ENCODE data around the gene CLMP.

CLMP gene

DNA sequence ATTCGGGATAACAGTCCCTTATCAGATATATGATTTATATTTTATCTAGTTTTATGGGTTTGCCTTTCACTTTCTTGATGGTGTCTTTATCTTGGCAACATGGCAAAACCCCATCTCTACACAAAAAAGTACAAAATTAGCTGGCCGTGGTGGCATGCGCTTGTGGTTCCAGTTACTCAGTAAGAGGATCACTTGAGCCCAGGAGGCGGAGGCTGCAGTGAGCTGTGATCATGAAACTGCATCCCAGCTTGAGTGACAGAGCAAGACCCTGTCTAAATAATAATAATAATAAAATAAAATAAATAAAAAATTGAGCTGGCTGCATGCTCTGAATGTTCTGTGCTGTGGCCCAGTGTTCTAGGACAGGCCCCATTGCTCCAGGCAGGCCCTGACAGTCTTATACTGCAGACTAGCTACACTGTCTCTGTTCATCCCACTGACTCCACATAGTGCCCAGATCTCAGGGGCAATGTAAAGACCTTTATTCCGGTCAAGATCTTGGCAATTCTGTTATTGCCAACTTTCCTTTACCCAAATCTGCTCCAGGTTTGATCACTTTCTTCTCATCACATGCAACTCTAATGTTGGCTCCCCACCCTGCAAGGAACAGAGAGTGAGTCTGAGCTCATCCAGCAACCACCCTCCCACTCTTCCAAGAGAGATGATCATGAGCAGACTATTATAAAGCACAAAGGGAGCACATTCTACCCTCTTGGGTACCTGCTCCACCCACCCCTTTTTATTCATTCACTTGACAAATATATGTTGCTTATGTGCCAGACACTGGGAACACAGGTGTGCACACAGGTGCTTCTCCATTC is 141.9 kb downstream of the CLMP start:
- no peak for DNase-seq

DNA sequence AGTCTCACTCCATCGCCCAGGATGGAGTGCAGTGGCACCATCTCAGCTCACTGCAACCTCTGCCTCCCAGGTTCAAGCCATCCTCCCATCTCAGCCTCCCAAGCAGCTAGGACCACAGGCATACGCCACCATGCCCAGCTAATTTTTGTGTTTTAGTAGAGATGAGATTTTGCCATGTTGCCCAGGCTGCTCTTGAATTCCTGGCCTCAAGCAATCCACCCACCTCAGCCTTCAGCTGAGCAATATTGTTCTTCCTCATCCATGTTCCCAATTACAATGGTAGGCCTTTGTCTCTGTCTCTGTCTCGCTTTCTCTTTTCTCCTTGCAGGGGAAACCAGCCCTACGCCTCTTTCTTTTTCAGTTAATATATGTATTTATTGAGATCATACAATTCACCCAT is 143.4 kb downstream of the CLMP start:
- DNase-seq: no peak

DNA sequence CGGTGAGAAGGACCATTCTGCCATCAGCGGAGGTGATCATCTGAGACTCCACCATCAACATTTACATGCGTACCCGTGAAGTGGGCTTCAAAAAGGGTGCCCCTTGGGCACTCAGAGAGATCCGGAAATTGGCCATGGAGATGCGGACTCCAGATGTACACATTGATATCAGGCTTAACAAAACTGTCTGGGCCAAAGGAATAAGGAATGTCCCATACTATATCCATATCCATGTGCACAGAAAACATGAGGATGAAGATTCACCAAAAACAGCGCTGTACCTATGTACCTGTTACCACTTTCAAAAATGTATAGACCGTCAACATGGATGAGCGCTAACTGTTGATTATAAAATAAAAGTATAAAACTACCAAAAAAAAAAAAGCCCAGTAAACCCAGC is 143.9 kb downstream of the CLMP start:
- no peak for DNase-seq

DNA sequence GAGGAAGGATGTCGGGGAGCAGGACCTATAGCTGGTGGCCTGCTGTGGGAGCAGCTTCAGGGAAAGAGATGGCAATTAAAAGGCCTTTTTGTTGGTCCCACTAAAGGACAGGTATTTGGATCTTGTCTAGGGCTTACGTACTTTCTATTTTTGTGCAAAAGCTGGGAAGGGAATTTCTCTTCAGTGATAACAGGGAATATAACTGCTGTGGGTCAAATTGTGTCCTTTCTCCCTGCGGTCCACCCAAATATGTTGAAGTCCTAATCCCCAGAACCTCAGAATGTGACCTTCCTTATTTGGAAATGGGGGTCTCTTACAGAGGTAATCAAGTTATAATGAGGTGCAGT is 147.1 kb downstream of the CLMP start:
- DNase-seq: no peak

DNA sequence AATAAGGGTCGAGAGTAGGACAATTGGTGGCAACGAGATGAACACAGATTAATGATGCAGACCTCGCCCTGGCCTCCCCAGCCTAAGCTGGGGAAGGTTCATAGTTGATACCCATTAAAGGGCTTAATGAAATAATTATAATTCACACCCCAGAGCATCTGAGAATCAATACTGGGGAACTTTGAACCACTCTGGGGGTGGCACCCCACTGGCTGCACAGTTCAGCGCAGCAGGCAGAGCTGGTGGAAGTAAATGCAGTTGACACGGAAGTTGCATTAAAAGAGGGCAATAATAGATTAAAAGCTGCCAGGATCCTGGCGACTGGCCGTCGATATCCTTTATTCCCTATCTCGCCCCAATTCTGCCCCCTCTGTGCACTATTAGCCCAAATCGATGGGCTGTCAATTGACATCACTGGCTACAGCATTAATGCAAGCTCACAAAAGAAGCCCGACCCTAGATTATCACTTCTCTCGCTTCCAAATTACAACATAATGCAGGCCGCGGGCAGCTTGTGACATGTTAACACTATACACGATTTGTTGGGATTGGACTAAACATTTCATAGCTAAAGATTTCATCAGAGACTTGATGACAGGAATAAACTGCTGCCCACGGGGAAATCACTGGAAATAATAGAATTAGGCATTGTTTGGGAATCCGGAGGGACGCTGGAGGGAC is 147.6 kb downstream of the CLMP start:
- no peak for DNase-seq

DNA sequence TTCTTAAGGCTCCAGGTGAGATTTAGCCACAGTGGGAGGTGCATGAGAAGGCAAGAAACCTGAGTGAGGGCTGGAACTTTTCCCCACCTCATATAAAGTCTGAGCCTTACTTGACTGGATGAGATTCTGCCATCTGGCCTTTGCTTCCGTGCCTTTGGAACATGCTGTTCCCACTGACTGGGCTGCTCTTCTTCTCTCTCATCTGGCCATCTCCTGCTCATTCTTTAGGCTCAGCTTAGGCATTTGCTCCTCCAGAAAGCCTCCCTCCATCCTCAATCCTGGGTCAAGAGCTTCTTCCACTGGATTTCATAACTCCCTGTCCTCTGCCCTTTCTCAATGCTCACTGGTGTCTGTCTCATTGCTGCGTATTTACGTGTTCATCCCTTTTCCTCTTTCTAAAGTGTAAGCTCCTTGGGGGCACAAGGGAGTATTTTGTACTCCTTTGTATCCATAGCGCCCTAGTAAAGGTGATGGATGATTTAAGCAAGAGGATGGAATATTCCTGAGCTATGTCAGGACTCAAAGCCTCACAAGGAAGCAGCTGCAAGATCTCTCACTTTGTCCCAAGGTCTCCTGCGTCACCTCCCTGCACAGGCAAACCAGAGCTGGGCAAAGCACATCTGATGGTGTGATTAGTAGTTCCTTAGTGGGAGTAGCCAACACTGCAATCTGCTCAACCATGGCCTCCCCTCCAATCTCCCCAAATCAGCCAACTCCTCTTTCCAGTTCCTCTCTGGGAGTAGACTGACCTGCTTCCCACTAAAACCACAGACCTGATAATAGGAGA is 148.4 kb downstream of the CLMP start:
- DNase-seq: peak in 1 of 2 experiments; percentile 39

DNA sequence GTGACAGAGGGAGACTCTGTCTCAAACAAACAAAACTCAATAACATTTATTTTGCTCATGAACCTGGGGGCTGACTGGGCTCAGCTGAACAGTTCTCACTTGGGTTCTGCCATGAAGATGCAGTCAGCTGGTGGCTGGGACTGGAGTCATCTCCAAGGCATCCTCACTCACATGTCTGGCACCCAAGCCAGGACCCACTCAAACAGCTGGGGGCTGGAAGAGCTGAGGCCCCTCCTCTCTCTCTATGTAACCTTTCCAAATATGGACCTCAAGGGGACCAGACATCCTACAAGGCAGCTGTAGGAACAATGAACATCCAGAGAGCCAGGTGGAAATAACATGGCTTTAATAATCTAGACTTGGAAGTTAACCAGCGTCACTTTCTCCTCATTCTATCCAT is 149.9 kb downstream of the CLMP start:
- DNase-seq: no peak

DNA sequence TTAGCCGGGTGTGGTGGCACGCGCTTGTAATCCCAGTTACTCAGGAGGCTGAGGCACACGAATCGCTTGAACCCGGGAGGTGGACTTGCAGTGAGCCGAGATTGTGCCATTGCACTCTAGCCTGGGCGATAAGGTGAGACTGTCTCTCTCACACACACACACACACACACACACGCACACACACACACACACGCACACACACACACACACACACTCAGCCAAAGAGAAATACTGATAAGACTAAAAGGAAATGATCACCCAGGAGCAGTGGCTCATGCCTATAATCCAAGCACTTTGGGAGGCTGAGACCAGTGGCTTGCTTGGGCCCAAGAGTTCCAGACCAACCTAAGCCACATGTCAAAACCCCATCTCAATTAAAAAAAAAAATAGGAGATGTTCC is 153.9 kb downstream of the CLMP start:
- no peak for DNase-seq

DNA sequence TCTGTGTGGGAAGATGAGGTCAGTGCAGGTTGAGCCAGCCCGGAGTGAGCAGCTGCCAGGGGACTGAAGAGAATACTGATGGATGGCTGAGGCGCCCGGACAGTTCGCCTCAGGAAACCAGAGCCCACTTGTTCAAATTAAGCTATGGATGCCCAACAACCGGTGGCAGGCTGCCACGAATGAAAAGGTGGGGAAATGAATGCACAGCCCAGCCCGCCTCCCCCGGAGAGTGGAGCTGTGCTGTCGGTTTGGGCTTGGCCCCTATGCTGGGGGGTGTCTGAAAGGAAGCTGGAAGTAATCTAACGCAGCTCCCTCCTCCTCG is 155.0 kb downstream of the CLMP start:
- no peak for DNase-seq

DNA sequence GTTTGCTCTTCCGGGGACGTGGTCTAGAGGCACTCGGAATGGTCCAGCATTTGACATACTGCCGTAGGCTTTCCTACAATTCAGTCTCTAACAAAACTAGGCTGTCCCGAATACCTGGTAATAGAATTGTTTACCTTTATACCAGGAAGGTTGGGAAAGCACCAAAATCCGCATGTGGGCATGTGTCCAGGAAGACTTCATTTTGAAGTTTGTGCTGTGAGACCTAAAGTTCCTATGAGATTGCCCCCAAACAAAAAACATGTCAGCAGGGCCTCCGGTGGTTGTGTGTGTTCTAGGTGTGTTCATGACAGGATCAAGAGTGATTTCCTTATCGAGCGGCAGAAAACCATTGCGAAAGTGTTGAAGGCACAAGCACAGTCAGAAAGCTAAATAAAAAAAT is 159.2 kb downstream of the CLMP start:
- no peak for DNase-seq

DNA sequence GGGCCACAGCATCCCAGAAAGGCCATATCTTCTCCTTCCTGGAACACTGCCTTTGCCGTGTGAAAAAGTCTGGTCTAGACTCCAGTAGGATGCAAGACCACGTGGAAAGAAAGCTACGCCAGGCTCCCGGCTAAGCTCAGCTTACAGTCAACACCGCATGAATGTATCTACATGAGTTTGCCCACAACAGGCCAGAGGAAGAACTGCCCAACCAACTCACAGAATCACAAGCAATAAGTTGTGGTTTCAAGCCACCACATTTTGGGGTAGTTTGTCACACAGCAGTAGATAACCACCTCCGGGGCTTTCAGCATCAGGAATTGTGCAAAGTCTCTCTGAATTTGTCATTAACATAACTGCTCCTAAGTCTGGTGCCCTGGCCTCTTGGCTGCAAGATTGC is 160.5 kb downstream of the CLMP start:
- no peak for DNase-seq

DNA sequence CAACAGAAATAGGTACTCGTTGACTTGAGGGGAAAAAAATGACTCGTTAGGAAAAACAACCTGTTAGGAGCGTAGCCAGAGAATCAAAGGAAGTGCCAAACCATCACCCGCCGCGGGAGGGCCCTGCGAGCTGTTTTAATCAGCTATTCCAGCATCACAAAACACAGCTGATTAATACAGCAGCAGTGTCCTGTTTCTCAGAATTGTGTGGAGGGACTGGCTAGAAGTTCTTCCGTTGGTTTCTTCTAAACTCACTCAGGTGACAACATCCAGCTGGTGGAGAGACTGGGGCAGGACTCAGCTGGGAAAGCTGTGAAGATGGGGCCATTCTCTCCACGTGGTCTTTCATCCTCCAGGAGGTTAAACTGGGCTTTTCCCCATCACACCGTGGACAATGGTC is 161.2 kb downstream of the CLMP start:
- DNase-seq: peak in 1 of 2 experiments; percentile 8

DNA sequence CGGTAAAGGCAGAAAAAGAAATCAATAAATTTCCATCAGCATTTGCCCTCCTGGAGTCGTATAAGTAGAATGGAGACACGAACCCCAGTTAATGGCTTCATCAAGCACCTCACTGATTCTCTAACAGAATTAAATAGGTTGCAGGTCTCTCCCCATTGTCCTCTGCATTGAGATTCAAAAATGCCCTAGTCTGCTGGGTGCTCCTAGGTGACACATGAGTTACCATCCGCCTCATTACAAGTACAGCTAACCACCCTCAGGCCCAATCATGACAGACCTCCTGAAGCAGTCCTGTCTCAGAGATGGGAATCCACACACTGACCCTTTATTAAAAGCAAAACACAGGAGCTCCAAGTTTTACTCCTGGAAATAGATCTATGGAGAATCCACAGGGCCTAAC is 164.5 kb downstream of the CLMP start:
- DNase-seq: no peak

DNA sequence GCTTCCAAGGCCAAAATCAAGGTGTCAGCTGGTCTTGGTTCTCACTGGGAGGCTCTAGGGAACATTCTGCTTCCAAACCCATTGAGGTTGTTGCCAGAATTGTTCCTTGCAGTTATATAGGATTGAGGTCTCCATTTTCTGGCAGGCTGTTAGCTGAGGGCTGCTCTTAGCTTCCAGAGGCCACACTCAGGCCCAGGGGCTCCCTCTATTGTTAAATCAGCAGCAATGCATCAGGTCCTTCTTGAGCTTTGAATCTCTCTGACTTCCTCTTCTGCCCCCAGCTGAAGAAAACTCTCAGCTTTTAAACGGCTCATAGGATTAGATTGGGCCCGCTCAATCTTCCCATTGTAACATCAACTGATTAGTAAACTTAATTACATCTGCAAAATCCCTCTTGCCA is 174.1 kb downstream of the CLMP start:
- peak in 1 of 2 experiments; percentile 65 for DNase-seq

All from NCI-H524 (cell line).